HG03457 (cell line): ENCODE results near the gene NRARP.

Experiments
- ATAC-seq: cut with Tn5 transposase; IDR thresholded peaks from one replicate; pipeline ENCODE4 v1.9.1; 2021; ENCODE audit warnings: moderate number of reproducible peaks; ENCODE audit not compliant: unreplicated experiment

The NRARP gene

GRCh38 chr9:137323531-137324331, 21.7 kb upstream of the NRARP start:
- no peak for ATAC-seq

GRCh38 chr9:137321726-137322361, 19.8 kb upstream of the NRARP start:
- ATAC-seq = no peak

GRCh38 chr9:137320555-137321384, 18.7 kb upstream of the NRARP start:
- ATAC-seq = no peak

GRCh38 chr9:137319739-137320551, 17.9 kb upstream of the NRARP start:
- ATAC-seq = no peak

- no peak for ATAC-seq
Measured at GRCh38 chr9:137319011-137319738, 17.1 kb upstream of the NRARP start.

GRCh38 chr9:137318602-137319001, 16.5 kb upstream of the NRARP start:
- ATAC-seq = no peak

- ATAC-seq = no peak
Measured at GRCh38 chr9:137317718-137318511, 15.8 kb upstream of the NRARP start.

GRCh38 chr9:137317021-137317717, 15.1 kb upstream of the NRARP start:
- ATAC-seq = no peak

- no peak for ATAC-seq
Measured at GRCh38 chr9:137316012-137316981, 14.2 kb upstream of the NRARP start.

- ATAC-seq = no peak
Measured at GRCh38 chr9:137315581-137316011, 13.5 kb upstream of the NRARP start.

GRCh38 chr9:137314561-137315560, 12.8 kb upstream of the NRARP start:
- no peak for ATAC-seq

- no peak for ATAC-seq
Measured at GRCh38 chr9:137313956-137314560, 12.0 kb upstream of the NRARP start.

GRCh38 chr9:137313326-137313936, 11.4 kb upstream of the NRARP start:
- ATAC-seq = no peak

GRCh38 chr9:137312852-137313325, 10.8 kb upstream of the NRARP start:
- ATAC-seq = no peak
